ENCODE results near the gene GRIA1.

DNA sequence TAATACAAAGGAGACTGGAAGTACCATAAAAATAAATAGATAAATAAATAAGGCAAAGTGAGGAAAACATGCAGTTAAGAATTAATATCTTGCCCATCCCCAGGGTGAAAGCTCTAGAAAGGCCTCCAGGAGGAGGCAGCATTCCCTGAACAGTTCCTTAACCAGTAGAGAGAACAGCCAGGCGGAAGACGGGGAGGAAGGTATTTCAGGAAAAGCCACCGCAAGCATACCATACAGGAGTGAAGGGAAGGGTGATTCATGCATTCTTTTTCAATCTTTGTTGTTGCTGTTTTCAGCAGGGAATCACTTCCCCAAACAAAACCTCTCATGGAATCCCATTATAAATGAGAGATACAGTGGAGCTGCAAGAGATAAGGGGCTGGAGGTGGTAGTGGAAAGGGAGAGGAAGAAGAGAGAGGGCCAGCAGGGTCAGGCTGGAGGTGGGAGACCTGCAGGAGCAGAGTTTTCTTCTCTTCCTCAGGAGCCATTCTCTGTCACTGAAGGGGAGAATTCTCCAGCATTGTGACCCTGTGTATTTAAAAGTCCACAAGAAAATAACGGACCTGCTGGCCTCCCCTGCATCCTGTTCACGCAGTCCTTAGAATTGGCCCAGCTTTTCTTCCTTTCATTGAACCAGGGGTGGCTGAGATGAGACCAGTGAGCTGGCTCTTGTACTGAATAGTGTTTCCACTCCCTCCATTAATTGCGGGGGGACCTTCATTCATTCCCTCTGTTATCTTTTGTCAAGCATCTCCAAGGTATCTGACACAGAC lies 292.3 kb downstream of the GRIA1 start:
- TF ChIP-seq ARNT (IDR thresholded peaks at IDR 0.05) (no peak), SP1 (IDR thresholded peaks at IDR 0.05) (no peak), CTBP1 (IDR thresholded peaks at IDR 0.05; ENCODE audit: borderline replicate concordance) (no peak), SUZ12 (IDR thresholded peaks at IDR 0.05) (no peak), FOXM1 (IDR thresholded peaks at IDR 0.05; ENCODE audit: borderline replicate concordance) (no peak), NFRKB (IDR thresholded peaks at IDR 0.05) (no peak), LEF1 (IDR thresholded peaks at IDR 0.05; ENCODE audit: borderline replicate concordance) (no peak), ELF4 (IDR thresholded peaks at IDR 0.05) (no peak), FOXK2 (IDR thresholded peaks at IDR 0.05) (no peak)

Measured in HEK293T (cell line).